K562 (cell line): ENCODE results near the gene TMEM121. TPM values are rescaled to one million over a fixed set of nuclear protein-coding genes. Genes with fewer than 3 reads are reported as not detected.
"Not testable (repeated sequence)": the region's sequence is repeated elsewhere in the genome, so short reads cannot be mapped to it uniquely, and the experiment has no call there.

Experiments
- ATAC-seq: fragments of 200-7000 bp; cut with Tn5 transposase; 3 replicates; pipeline ENCODE4 v1.9.1; 2020; ENCODE audit warnings: moderate library complexity
- BruUV-seq: library from RNA; stranded (reverse); fragments of 400-500 nt; replicated peaks from 2 replicates; lab custom pipeline; 2021; lab: Mats Ljungman, UMichigan
- CTCF ChIA-PET: fragments of 300-600 bp; formaldehyde crosslinking; extraction: SDS; loops from one replicate; lab custom pipeline; 2021; ENCODE audit warnings: low intra/inter-chr PET ratio; lab: Yijun Ruan, JAX
- POLR2A ChIA-PET: fragments of 300-600, 350-650 bp; sonication (Branson Sonifier 250); formaldehyde crosslinking; extraction: SDS; loops from one replicate; lab custom pipeline; 2021; ENCODE audit warnings: antibody characterized with exemption, inconsistent platforms; lab: Yijun Ruan, JAX
- DNase-seq, 4 experiments: peaks; one replicate each; pipeline versions ENCODE4 v3.0.0 to v3.0.0-alpha.2; 2011 to 2018; ENCODE audit warnings: low spot score in 3 of 4, mixed read lengths in 3 of 4; ENCODE audit errors: extremely low read depth in 1 of 4
- FAIRE-seq: peaks from 2 replicates; lab custom pipeline; 2011; peaks lifted over from hg19 to GRCh38; lab: Jason Lieb, UNC
- H2AFZ ChIP-seq: 2 replicates; pipeline ENCODE4 v1.6.0; 2011; ENCODE audit warnings: low read depth, low read length, control low read depth, inconsistent platforms
- H3K27ac ChIP-seq: fragments of 200-600 bp; 3 replicates; pipeline ENCODE4 v1.8.0; 2011; ENCODE audit warnings: low read depth, mild to moderate bottlenecking, control low read depth, inconsistent platforms, low read length, moderate library complexity, mixed read lengths; ENCODE audit errors: extremely low read depth
- H3K27me3 ChIP-seq, 2 experiments: fragments of 300-600 bp in 1 of 2; 2 replicates in 1 of 2; 3 replicates in 1 of 2; pipeline versions ENCODE4 v1.6.0 to v1.8.0; 2011; ENCODE audit warnings: inconsistent platforms in 2 of 2, low read length in 2 of 2, mild to moderate bottlenecking in 1 of 2, mixed read lengths in 1 of 2, moderate library complexity in 1 of 2; ENCODE audit not compliant: control insufficient read depth in 2 of 2, insufficient read depth in 2 of 2
- H3K36me3 ChIP-seq: fragments of 300-600 bp; 3 replicates; pipeline ENCODE4 v1.8.0; 2011; ENCODE audit warnings: mild to moderate bottlenecking, low read length, inconsistent platforms; ENCODE audit not compliant: control insufficient read depth, insufficient read depth
- H3K4me1 ChIP-seq, 2 experiments: fragments of 200-600 bp in 1 of 2; replicated peaks in 1 of 2; 2 replicates in 1 of 2; 3 replicates in 1 of 2; pipeline versions ENCODE4 v1.5.1 to v1.8.0; 2011; ENCODE audit warnings: inconsistent platforms in 2 of 2, low read length in 2 of 2, mild to moderate bottlenecking in 1 of 2, mixed read lengths in 1 of 2, moderate library complexity in 1 of 2; ENCODE audit not compliant: control insufficient read depth in 2 of 2, insufficient read depth in 2 of 2
- H3K4me2 ChIP-seq: 2 replicates; pipeline ENCODE4 v1.6.1; 2011; ENCODE audit warnings: low read length, control low read depth, inconsistent platforms, mixed read lengths; ENCODE audit not compliant: insufficient read depth
- H3K4me3 ChIP-seq: fragments of 200-600 bp; sonication (generic), shearing (Covaris generic); 2 replicates; pipeline ENCODE4 v1.5.1; 2016; ENCODE audit warnings: control low read depth, inconsistent platforms
- H3K79me2 ChIP-seq: fragments of 200-600 bp; 3 replicates; pipeline ENCODE4 v1.8.0; 2011; ENCODE audit warnings: low read length, inconsistent platforms; ENCODE audit not compliant: control insufficient read depth, insufficient read depth
- H3K9ac ChIP-seq, 2 experiments: 2 replicates each; pipeline versions ENCODE4 v1.6.0 to v1.6.1; 2011; ENCODE audit warnings: low read depth in 2 of 2, low read length in 2 of 2, control low read depth in 1 of 2, inconsistent platforms in 1 of 2, mild to moderate bottlenecking in 1 of 2, mixed read lengths in 1 of 2; ENCODE audit not compliant: insufficient read depth in 1 of 2
- H3K9me1 ChIP-seq: one replicate; pipeline ENCODE4 v1.6.0; 2011; ENCODE audit warnings: inconsistent platforms, mild to moderate bottlenecking, low read length, moderate library complexity; ENCODE audit not compliant: control insufficient read depth, insufficient read depth
- H3K9me3 ChIP-seq: replicated peaks from 2 replicates; pipeline ENCODE4 v1.5.1; 2011; ENCODE audit warnings: low read depth, low read length, inconsistent platforms; ENCODE audit not compliant: control insufficient read depth, insufficient read depth
- H4K20me1 ChIP-seq: replicated peaks from 2 replicates; pipeline ENCODE4 v1.6.1; 2011; ENCODE audit warnings: low read length, inconsistent platforms, mixed read lengths; ENCODE audit not compliant: control insufficient read depth, insufficient read depth
- EGR1 ChIP-seq: fragments of 450-650 bp; conservative IDR thresholded peaks from 2 replicates; pipeline ENCODE4 v1.6.1; 2017; ENCODE audit warnings: mild to moderate bottlenecking
- FOXJ3 ChIP-seq: sonication (generic); formaldehyde crosslinking; IDR thresholded peaks from 2 replicates; pipeline ENCODE4 v1.4.0; 2020; ENCODE audit warnings: mild to moderate bottlenecking, missing genetic modification reagents
- ZNF507 ChIP-seq: conservative IDR thresholded peaks from 2 replicates; pipeline ENCODE4 v1.6.1; 2017; ENCODE audit warnings: missing genetic modification characterization, missing compliant biosample characterization
- WGBS: fragments of 100-300 bp; shearing (Covaris generic); methylation state at CpG from one replicate; pipeline ENCODE4 v1.1.6; 2016; ENCODE audit warnings: low coverage, mixed read lengths; ENCODE audit not compliant: insufficient coverage; ENCODE audit errors: missing lambda C conversion rate; 5-methylcytosine and 5-hydroxymethylcytosine counted together
- in situ Hi-C: fragments of 300-500 bp; cut with MboI; formaldehyde crosslinking; loops from 4 replicates; pipeline ENCODE4 v1.15.0; 2018; ENCODE audit warnings: inconsistent platforms, mixed read lengths
- intact Hi-C: fragments of 100-400 bp; cut with micrococcal nuclease; formaldehyde crosslinking; loops from 2 replicates; pipeline ENCODE4 v1.14.2; 2022
- polyA plus RNA-seq, 8 experiments: library from polyadenylated mRNA; depleted of rRNA in 4 of 8; stranded (reverse) in 5 of 8; unstranded in 3 of 8; fragments of >200 nt; fragmentation: Nextera tagmentation in 2 of 8; fragmentation: Illumina TruSeq in 1 of 8; extraction: Ambion mirVana in 2 of 8; extraction: Trizol in 1 of 8; gene quantifications; 2 replicates each; pipeline versions ENCODE4 v1.2.1 to v1.2.3, GENCODE V29; 2011 to 2014; ENCODE audit warnings: inconsistent platforms in 1 of 8, missing spikeins in 1 of 8
- total RNA-seq, 7 experiments: library from RNA; depleted of rRNA in 6 of 7; stranded (reverse); fragments of >200 nt in 6 of 7; fragmentation: Illumina TruSeq in 2 of 7; extraction: Trizol in 2 of 7; gene quantifications; 2 replicates each; pipeline versions ENCODE4 v1.2.1 to v1.2.3, GENCODE V29; 2011 to 2021; ENCODE audit warnings: low replicate concordance in 1 of 7

TMEM121 gene
- total and polyA plus RNA-seq, 9 of the 15 experiments (the other 6 are each of a cell fraction or from before 2014, with no cell fraction given), result 0.31 to 0.36 TPM; not detected in 7

DNA sequence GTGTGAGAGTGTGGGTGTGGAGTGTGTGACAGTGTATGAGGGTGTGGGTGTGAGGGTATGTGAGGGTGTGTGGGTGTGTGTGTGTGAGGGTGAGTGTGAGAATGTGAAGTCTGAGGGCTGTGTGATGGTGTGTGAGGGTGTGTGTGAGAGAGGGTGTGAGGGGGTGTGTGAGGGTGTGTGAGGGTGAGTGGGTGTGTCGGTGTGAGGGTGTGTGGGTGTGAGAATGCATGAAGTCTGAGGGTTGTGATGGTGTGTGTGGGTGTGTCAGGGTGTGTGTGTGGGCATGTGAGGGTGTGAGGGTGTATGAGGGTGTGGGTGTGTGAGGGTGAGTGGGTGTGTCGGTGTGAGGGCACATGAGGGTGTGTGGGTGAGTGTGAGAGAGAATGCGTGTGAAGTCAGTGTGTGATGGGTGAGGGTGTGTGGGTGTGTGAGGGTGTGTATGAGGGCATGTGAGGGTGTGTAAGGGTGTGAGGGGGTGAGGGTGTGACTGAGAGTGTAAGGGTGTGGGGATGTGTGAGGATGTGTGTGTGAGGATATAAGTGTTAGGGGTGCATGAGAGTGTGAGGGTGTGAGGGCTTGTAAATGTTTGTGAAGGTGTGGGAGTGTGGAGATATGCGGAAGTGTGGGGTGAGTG, 36.4 kb downstream of the TMEM121 start:
- no TSS peak for BruUV-seq
- in situ Hi-C loops, result no loop called here
- FAIRE-seq (no peak), DNase-seq (no peak), ATAC-seq (no peak)
- Histone ChIP-seq H3K9me3 (no peaks in the 10 kb centered on the region), H3K9ac (no peak overlapping the region), H3K4me1 (no peaks in the 10 kb centered on the region), H3K79me2 (no peaks in the 10 kb centered on the region), H3K27me3 (no peaks in the 10 kb centered on the region), H3K4me2 (no peak overlapping the region), H3K27ac (no peak overlapping the region), H3K9me1 (no peaks in the 10 kb centered on the region), H3K4me3 (no peak overlapping the region), H3K36me3 (no peaks in the 10 kb centered on the region), H4K20me1 (no peaks in the 10 kb centered on the region), H2AFZ (no peak overlapping the region)
- POLR2A ChIA-PET, result no interaction called here
- CTCF ChIA-PET, result no interaction called here
- peak; percentile 11; the same call in 1 of the 2 replicates for TF ChIP-seq EGR1
- TF ChIP-seq ZNF507, result no peak
- WGBS, result 20% methylated on average over 1 of the region's 4 CpGs
- intact Hi-C loops, result no loop called here

DNA sequence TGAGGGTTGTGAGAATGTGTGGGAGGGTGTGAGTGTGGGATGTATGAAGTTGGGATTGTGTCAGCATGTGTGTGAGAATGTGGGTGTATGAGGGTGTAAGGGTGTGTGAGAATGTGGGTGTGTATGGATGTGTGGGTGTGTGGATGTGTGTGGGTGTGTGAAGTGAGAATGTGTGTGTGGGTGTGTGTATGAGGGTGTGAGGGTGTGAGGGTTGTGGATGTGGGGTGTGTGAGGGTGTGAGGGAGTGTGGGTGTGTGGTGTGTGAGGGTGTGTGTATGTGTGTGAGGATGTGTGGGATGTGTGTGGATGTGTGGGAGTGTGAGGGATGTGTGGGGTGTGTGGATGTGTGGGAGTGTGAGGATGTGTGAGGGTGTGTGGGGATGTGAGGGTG, 37.0 kb downstream of the TMEM121 start:
- intact Hi-C loops (no loop called here), in situ Hi-C loops (no loop called here)
- ATAC-seq (no peak), FAIRE-seq (no peak), DNase-seq (no peak)
- no peaks in the 10 kb centered on the region for H3K36me3 ChIP-seq
- H3K27me3 ChIP-seq, result no peaks in the 10 kb centered on the region
- H3K27ac ChIP-seq, result no peak overlapping the region
- H3K4me2 ChIP-seq, result no peak overlapping the region
- H3K79me2 ChIP-seq, result no peaks in the 10 kb centered on the region
- no peaks in the 10 kb centered on the region for H3K9me3 ChIP-seq
- H3K9ac ChIP-seq, result no peak overlapping the region
- CTCF ChIA-PET, result no interaction called here
- H4K20me1 ChIP-seq, result no peaks in the 10 kb centered on the region
- H3K9me1 ChIP-seq, result no peaks in the 10 kb centered on the region
- BruUV-seq, result no TSS peak
- H3K4me1 ChIP-seq, result no peaks in the 10 kb centered on the region
- no peak overlapping the region for H2AFZ ChIP-seq
- 0 out of 2 replicates have a peak, but pooled peaks have one; percentile 23 for TF ChIP-seq EGR1
- TF ChIP-seq FOXJ3 (CRISPR knock-in tag), result no peak
- TF ChIP-seq, all 486 proteins: peak for 1
- POLR2A ChIA-PET, result no interaction called here
- H3K4me3 ChIP-seq, result no peak overlapping the region

DNA sequence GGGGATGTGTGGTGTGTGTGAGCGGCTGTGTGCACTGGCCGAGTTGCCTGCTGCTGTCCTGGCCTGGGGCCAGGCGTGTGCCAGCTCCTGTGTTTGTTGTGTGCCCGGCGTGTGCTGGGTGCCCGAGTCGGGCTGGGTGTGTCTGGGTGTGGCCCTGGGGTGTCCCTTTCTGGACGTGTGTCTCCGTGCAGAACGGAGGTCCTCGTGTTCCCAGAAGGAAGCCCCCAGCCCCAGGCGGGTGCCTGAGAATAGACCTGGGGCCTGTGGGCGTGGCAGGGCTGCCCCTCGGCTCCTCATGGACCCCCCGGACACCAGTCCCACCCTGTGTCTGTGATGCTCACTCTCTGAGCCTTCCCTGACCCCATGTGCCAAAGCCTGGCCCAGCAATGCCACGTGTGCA, 38.2 kb downstream of the TMEM121 start:
- BruUV-seq, H2AFZ ChIP-seq, H4K20me1 ChIP-seq, H3K4me1 ChIP-seq, H3K27me3 ChIP-seq, in situ Hi-C loops, H3K79me2 ChIP-seq, H3K4me3 ChIP-seq, H3K4me2 ChIP-seq, DNase-seq, H3K9me1 ChIP-seq, ATAC-seq, POLR2A ChIA-PET, H3K27ac ChIP-seq, H3K9ac ChIP-seq, intact Hi-C loops, CTCF ChIA-PET, FAIRE-seq, H3K9me3 ChIP-seq, H3K36me3 ChIP-seq: not testable (repeated sequence)
- WGBS, result 17% methylated on average over 6 of the region's 16 CpGs
